GM12878 (cell line): ENCODE results near the gene ICE2. TPM values are rescaled to one million over a fixed set of nuclear protein-coding genes. Genes with fewer than 3 reads are reported as not detected.

ENCODE experiments used
- ATAC-seq: fragments of 200-7000 bp; cut with Tn5 transposase; 3 replicates; pipeline ENCODE4 v1.9.1; 2020; ENCODE audit warnings: mild to moderate bottlenecking, moderate library complexity
- BruUV-seq: library from RNA; stranded (reverse); fragments of 400-500 nt; replicated peaks from 2 replicates; lab custom pipeline; 2021; lab: Mats Ljungman, UMichigan
- CTCF ChIA-PET: fragments of 300-600 bp; sonication (Branson Sonifier 250); formaldehyde crosslinking; extraction: SDS; loops from one replicate; lab custom pipeline; 2021; ENCODE audit warnings: inconsistent platforms; lab: Yijun Ruan, JAX
- POLR2A ChIA-PET: fragments of 350-600 bp; formaldehyde crosslinking; extraction: SDS; loops from one replicate; lab custom pipeline; 2021; ENCODE audit warnings: inconsistent platforms; lab: Charles Lee
- RAD21 ChIA-PET: fragments of 300-600 bp; sonication (Branson Sonifier 250); formaldehyde crosslinking; loops from one replicate; lab custom pipeline; 2023; ENCODE audit warnings: antibody characterized with exemption; ENCODE audit not compliant: unreplicated experiment; lab: Charles Lee
- SMC1A ChIA-PET: fragments of 300-600 bp; sonication (Branson Sonifier 250); formaldehyde crosslinking; loops from one replicate; lab custom pipeline; 2023; ENCODE audit not compliant: unreplicated experiment, uncharacterized antibody; lab: Charles Lee
- DNase-seq: peaks from one replicate; pipeline ENCODE4 v3.0.0-alpha.2; 2011; ENCODE audit warnings: low read depth, low spot score
- FAIRE-seq: peaks from 3 replicates; lab custom pipeline; 2011; peaks lifted over from hg19 to GRCh38; lab: Jason Lieb, UNC
- H2AFZ ChIP-seq: 2 replicates; pipeline ENCODE4 v1.6.0; 2011; ENCODE audit warnings: low read depth, low read length, control low read depth; ENCODE audit not compliant: control insufficient read depth
- H3K27ac ChIP-seq: 2 replicates; pipeline ENCODE4 v1.5.1; 2011; ENCODE audit warnings: control low read depth; ENCODE audit not compliant: control insufficient read depth, insufficient read depth
- H3K27me3 ChIP-seq, 2 experiments: replicated peaks in 1 of 2; 2 replicates each; pipeline versions ENCODE4 v1.6.0 to v1.6.1; 2011; ENCODE audit warnings: low read length in 1 of 2; ENCODE audit not compliant: control insufficient read depth in 2 of 2, insufficient read depth in 2 of 2
- H3K36me3 ChIP-seq, 2 experiments: 2 replicates each; pipeline ENCODE4 v1.5.1; 2011; ENCODE audit warnings: low read length in 1 of 2; ENCODE audit not compliant: control insufficient read depth in 2 of 2, insufficient read depth in 2 of 2
- H3K4me1 ChIP-seq: 2 replicates; pipeline ENCODE4 v1.6.1; 2011; ENCODE audit warnings: mild to moderate bottlenecking, low read length, moderate library complexity, mixed read lengths; ENCODE audit not compliant: control insufficient read depth, insufficient read depth
- H3K4me2 ChIP-seq: 2 replicates; pipeline ENCODE4 v1.6.0; 2011; ENCODE audit warnings: control low read depth; ENCODE audit not compliant: control insufficient read depth, insufficient read depth
- H3K4me3 ChIP-seq: fragments of 200-600 bp; sonication (generic); 2 replicates; pipeline ENCODE4 v1.5.1; 2016
- H3K79me2 ChIP-seq: 2 replicates; pipeline ENCODE4 v1.6.0; 2011; ENCODE audit warnings: low read length; ENCODE audit not compliant: control insufficient read depth, insufficient read depth
- H3K9ac ChIP-seq: 2 replicates; pipeline ENCODE4 v1.8.0; 2011; ENCODE audit warnings: low read length, control low read depth, mixed read lengths; ENCODE audit not compliant: control insufficient read depth, insufficient read depth
- H3K9me3 ChIP-seq: replicated peaks from 3 replicates; pipeline ENCODE4 v1.5.1; 2011; ENCODE audit warnings: mild to moderate bottlenecking, low read length; ENCODE audit not compliant: control insufficient read depth, insufficient read depth
- H4K20me1 ChIP-seq: 2 replicates; pipeline ENCODE4 v1.6.0; 2011; ENCODE audit not compliant: control insufficient read depth, insufficient read depth
- BCL3 ChIP-seq: IDR thresholded peaks from 2 replicates; pipeline ENCODE4 v1.6.1; 2011; ENCODE audit warnings: borderline replicate concordance, low read depth, mild to moderate bottlenecking, moderate library complexity, low read length; ENCODE audit not compliant: insufficient read depth, poor library complexity, severe bottlenecking
- CHD4 ChIP-seq: fragments of 200-600 bp; sonication (generic); IDR thresholded peaks from 2 replicates; pipeline ENCODE4 v1.6.1; 2016; ENCODE audit warnings: mild to moderate bottlenecking
- CUX1 ChIP-seq: IDR thresholded peaks from 2 replicates; pipeline ENCODE4 v1.6.1; 2012; ENCODE audit warnings: improper control_type of control experiment, low read depth, low read length; ENCODE audit not compliant: insufficient replicate concordance
- EED ChIP-seq: sonication (generic); IDR thresholded peaks from 2 replicates; pipeline ENCODE4 v1.6.1; 2016; ENCODE audit warnings: antibody characterized with exemption, low read depth
- IRF4 ChIP-seq: IDR thresholded peaks from 2 replicates; pipeline ENCODE4 v1.6.1; 2011; ENCODE audit warnings: low read depth, low read length
- IRF5 ChIP-seq: fragments of 450-650 bp; IDR thresholded peaks from 2 replicates; pipeline ENCODE4 v1.6.1; 2017; ENCODE audit warnings: borderline replicate concordance
- JUND ChIP-seq: IDR thresholded peaks from 2 replicates; pipeline ENCODE4 v1.6.1; 2012; ENCODE audit warnings: low read depth, mild to moderate bottlenecking, low read length, improper control_type of control experiment, moderate library complexity
- MLLT1 ChIP-seq: fragments of 450-650 bp; IDR thresholded peaks from 2 replicates; pipeline ENCODE4 v1.6.1; 2016; ENCODE audit warnings: mild to moderate bottlenecking
- NBN ChIP-seq: fragments of 450-650 bp; IDR thresholded peaks from 2 replicates; pipeline ENCODE4 v1.6.1; 2016
- NRF1 ChIP-seq: conservative IDR thresholded peaks from 2 replicates; pipeline ENCODE4 v1.6.1; 2011; ENCODE audit warnings: mild to moderate bottlenecking, low read depth, low read length, improper control_type of control experiment
- RUNX3 ChIP-seq: IDR thresholded peaks from 2 replicates; pipeline ENCODE4 v1.6.1; 2012; ENCODE audit warnings: low read length, inconsistent platforms
- YY1 ChIP-seq: IDR thresholded peaks from 2 replicates; pipeline ENCODE4 v1.6.1; 2011; ENCODE audit warnings: low read depth, mild to moderate bottlenecking, low read length
- ZNF384 ChIP-seq: IDR thresholded peaks from 2 replicates; pipeline ENCODE4 v1.6.1; 2012; ENCODE audit warnings: low read depth, mild to moderate bottlenecking, low read length, improper control_type of control experiment, borderline replicate concordance
- WGBS: methylation state at CpG from one replicate; pipeline ENCODE4 v1.1.6; 2016; ENCODE audit warnings: low lambda C conversion rate; ENCODE audit not compliant: insufficient replicate concordance, insufficient coverage; ENCODE audit errors: missing lambda C conversion rate; 5-methylcytosine and 5-hydroxymethylcytosine counted together
- in situ Hi-C: fragments of 300-500 bp; cut with MboI; formaldehyde crosslinking; loops from 9 replicates; pipeline ENCODE4 v1.14.3; 2018; ENCODE audit warnings: mixed read lengths
- intact Hi-C: fragments of 100-400 bp; cut with micrococcal nuclease; formaldehyde crosslinking; loops from one replicate; pipeline ENCODE4 v1.14.2; 2022; ENCODE audit not compliant: unreplicated experiment
- polyA plus RNA-seq, 11 experiments: library from polyadenylated mRNA; depleted of rRNA in 4 of 11; unstranded in 6 of 11; stranded (reverse) in 5 of 11; fragments of >200 nt; fragmentation: Nextera tagmentation in 4 of 11; fragmentation: Illumina TruSeq in 1 of 11; extraction: Ambion mirVana in 4 of 11; extraction: Trizol in 1 of 11; gene quantifications; 1 replicate in 1 of 11; 2 replicates in 10 of 11; pipeline versions ENCODE4 v1.2.1 to v1.2.3, GENCODE V29; 2011 to 2016; ENCODE audit warnings: inconsistent platforms in 2 of 11, missing spikeins in 2 of 11, low read depth in 1 of 11
- total RNA-seq, 4 experiments: library from RNA; depleted of rRNA in 3 of 4; stranded (reverse); fragments of >200 nt in 3 of 4; fragmentation: Illumina TruSeq in 1 of 4; extraction: Trizol in 1 of 4; gene quantifications; 2 replicates each; pipeline versions ENCODE4 v1.2.1 to v1.2.3, GENCODE V29; 2013 to 2021

Gene ICE2
- total and polyA plus RNA-seq, 10 of the 15 experiments (the other 5 are each of a cell fraction or from before 2014, with no cell fraction given) = 14.2 to 62.0 (median 44.9) TPM

GRCh38 chr15:60508442-60508841 lies 29.5 kb upstream of the ICE2 start:
- no peaks in the 10 kb centered on the region for H3K27me3 ChIP-seq
- H3K4me2 ChIP-seq = no peak overlapping the region
- no peak overlapping the region for H2AFZ ChIP-seq
- DNase-seq (no peak), FAIRE-seq (no peak), ATAC-seq (no peak)
- H3K9ac ChIP-seq = no peak overlapping the region
- intact Hi-C loops = loop anchor here (2.0 to 10.0 kb wide), 4 partner anchors 76 to 1326 kb away; no protein-coding TSS in a partner anchor
- no peaks in the 10 kb centered on the region for H3K9me3 ChIP-seq
- SMC1A ChIA-PET = interaction anchor here (0.6 to 5.4 kb wide), 31 partner anchors 9 to 424 kb away, joined by 3 to 71 read pairs (median 4); no protein-coding TSS in a partner anchor
- POLR2A ChIA-PET = interaction anchor here (0.6 to 1.6 kb wide), 4 partner anchors 54 to 408 kb away, joined by 3 to 7 read pairs (median 4); no protein-coding TSS in a partner anchor
- H4K20me1 ChIP-seq = no peaks in the 10 kb centered on the region
- BruUV-seq = no TSS peak
- RAD21 ChIA-PET = interaction anchor here (0.9 to 5.3 kb wide), 24 partner anchors 9 to 1325 kb away, joined by 3 to 43 read pairs (median 4); no protein-coding TSS in a partner anchor
- H3K4me3 ChIP-seq = no peak overlapping the region
- peaks cover 4 to 5% of the 10 kb centered on the region in 2 experiments for H3K36me3 ChIP-seq
- H3K27ac ChIP-seq = no peak overlapping the region
- CTCF ChIA-PET = interaction anchor here (0.6 to 17.5 kb wide), 28 partner anchors 9 to 415 kb away, joined by 3 to 222 read pairs (median 4); partner anchors contain the start of gene ICE2
- WGBS = 99% methylated on average over 4 of the region's 4 CpGs
- peaks cover 18% of the 10 kb centered on the region for H3K4me1 ChIP-seq
- in situ Hi-C loops = loop anchor here (25.0 kb wide), 1 partner anchor 1329 kb away; no protein-coding TSS in a partner anchor
- H3K79me2 ChIP-seq = no peaks in the 10 kb centered on the region; the same call in 1 of the 2 replicates
- TF ChIP-seq YY1 = no peak
- TF ChIP-seq IRF4 = no peak
- no peak for TF ChIP-seq BCL3
- TF ChIP-seq RUNX3 = no peak
- TF ChIP-seq CUX1 = no peak
- no peak for TF ChIP-seq MLLT1
- TF ChIP-seq NBN = no peak
- no peak for TF ChIP-seq IRF5
- TF ChIP-seq JUND = no peak
- no peak for TF ChIP-seq EED
- TF ChIP-seq NRF1 = no peak
- TF ChIP-seq ZNF384 = no peak
- no peak for TF ChIP-seq CHD4
